ENCODE measurements around the gene RBBP4. TPM values are rescaled to one million over a fixed set of nuclear protein-coding genes. Genes with fewer than 3 reads are reported as not detected.
A peak's percentile ranks its signal among the peaks of the same experiment; 100 is the strongest.

RBBP4 gene
- total RNA-seq, 4 donors from 2014 or later = 40.4 to 117 (median 67.7) TPM

- Histone ChIP-seq H3K4me3 (peak overlapping the region in 3 of 4 donors; percentile 61 to 71 (median 62)), H3K4me1 (peaks cover 23 to 36% (median 27%) of the 10 kb centered on the region in 4 donors), H3K36me3 (no peaks in the 10 kb centered on the region), H3K27ac (peak overlapping the region; percentile 87 to 92 (median 90)), H3K9me3 (no peaks in the 10 kb centered on the region), H3K27me3 (no peaks in the 10 kb centered on the region)
- DNase-seq = peak; percentile 62
- TF ChIP-seq, protein P1, sequence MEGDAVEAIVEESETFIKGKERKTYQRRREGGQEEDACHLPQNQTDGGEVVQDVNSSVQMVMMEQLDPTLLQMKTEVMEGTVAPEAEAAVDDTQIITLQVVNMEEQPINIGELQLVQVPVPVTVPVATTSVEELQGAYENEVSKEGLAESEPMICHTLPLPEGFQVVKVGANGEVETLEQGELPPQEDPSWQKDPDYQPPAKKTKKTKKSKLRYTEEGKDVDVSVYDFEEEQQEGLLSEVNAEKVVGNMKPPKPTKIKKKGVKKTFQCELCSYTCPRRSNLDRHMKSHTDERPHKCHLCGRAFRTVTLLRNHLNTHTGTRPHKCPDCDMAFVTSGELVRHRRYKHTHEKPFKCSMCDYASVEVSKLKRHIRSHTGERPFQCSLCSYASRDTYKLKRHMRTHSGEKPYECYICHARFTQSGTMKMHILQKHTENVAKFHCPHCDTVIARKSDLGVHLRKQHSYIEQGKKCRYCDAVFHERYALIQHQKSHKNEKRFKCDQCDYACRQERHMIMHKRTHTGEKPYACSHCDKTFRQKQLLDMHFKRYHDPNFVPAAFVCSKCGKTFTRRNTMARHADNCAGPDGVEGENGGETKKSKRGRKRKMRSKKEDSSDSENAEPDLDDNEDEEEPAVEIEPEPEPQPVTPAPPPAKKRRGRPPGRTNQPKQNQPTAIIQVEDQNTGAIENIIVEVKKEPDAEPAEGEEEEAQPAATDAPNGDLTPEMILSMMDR (IDR thresholded peaks at IDR 0.05) = no peak
- TF ChIP-seq POLR2A (IDR thresholded peaks at IDR 0.05) (peak; percentile 69), POLR2AphosphoS5 (IDR thresholded peaks at IDR 0.05) (peak in 2 of 3 donors; percentile 22 to 44)
- intact Hi-C loops (cut with DNase I; ENCODE audit: low total_unique reads) = no loop called here
- 23% methylated on average over 6 of the region's 6 CpGs; no CpG with 5 or more reads in 1 of the 2 donors for WGBS, 2 donors (ENCODE audit: low coverage in 1 of 2)
- in situ Hi-C loops (cut with MboI; ENCODE audit: low pct_ligation_motif_present in 1 of 4, low pct_unique_long_range_greater_than_20kb in 1 of 4, low sequenced_read_pairs in 3 of 4) = loop anchor here in 1 of 4 donors (10.0 kb wide), 1 partner anchor 163 kb away; no protein-coding TSS in a partner anchor
Observed at GRCh38 chr1:32701421-32701911, 50.5 kb downstream of the RBBP4 start.

DNA sequence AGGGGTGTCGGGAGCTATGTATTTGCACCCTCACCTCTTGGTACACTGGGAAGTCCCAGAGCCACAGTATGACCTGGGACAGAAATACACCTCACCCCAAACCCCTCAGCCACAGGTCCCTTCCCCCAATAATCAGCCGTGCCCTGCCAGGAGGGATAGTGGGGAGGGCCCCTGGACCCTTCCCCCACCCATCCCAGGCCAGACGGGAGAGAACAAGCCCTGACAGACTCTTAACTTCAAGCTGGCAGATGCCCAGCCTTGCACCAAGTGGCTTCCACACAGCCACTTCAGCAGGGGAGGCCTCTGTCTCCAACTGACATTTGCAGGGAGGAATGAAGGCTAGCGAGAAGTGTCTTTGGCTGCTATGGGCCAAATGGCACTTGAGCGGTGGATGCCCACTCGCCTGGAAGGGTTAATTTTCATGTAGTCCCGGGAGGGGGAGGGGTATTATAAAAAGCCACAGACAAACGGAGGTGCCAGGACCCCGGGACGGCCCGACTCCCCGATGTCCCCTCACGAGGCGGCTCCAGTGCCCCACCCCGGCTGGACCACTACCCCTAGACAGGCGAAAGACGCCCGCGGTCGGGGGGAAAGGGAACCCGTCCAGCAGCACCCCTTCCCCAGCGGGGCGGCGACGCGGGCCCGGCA, 51.1 kb downstream of the RBBP4 start:
- no peaks in the 10 kb centered on the region for H3K36me3 ChIP-seq
- TF ChIP-seq, protein P1 (IDR thresholded peaks at IDR 0.05) = no peak
- TF ChIP-seq POLR2AphosphoS5 (IDR thresholded peaks at IDR 0.05) = peak in 1 of 3 donors; percentile 10
- H3K9me3 ChIP-seq = no peaks in the 10 kb centered on the region
- no peak for DNase-seq
- WGBS, 2 donors (ENCODE audit: low coverage in 1 of 2) = 13% methylated on average over 21 of the region's 27 CpGs; no CpG with 5 or more reads in 1 of the 2 donors
- in situ Hi-C loops (cut with MboI; ENCODE audit: low pct_ligation_motif_present in 1 of 4, low pct_unique_long_range_greater_than_20kb in 1 of 4, low sequenced_read_pairs in 3 of 4) = loop anchor here in 1 of 4 donors (10.0 kb wide), 1 partner anchor 163 kb away; no protein-coding TSS in a partner anchor
- peaks cover 23 to 36% (median 27%) of the 10 kb centered on the region in 4 donors for H3K4me1 ChIP-seq
- H3K27me3 ChIP-seq = no peaks in the 10 kb centered on the region
- intact Hi-C loops (cut with DNase I; ENCODE audit: low total_unique reads) = no loop called here
- H3K27ac ChIP-seq = peak overlapping the region; percentile 87 to 92 (median 90)
- peak overlapping the region; percentile 61 to 71 (median 66) for H3K4me3 ChIP-seq

GRCh38 chr1:32702599-32703478, 51.8 kb downstream of the RBBP4 start, which contains the start of gene SYNC:
Gene SYNC (minus strand): TSS chr1:32702770. CDS start chr1:32702660, 110 bp downstream.
- Histone ChIP-seq H3K36me3 (no peaks in the 10 kb centered on the region), H3K9me3 (no peaks in the 10 kb centered on the region), H3K4me1 (peaks cover 23 to 36% (median 27%) of the 10 kb centered on the region in 4 donors), H3K4me3 (peak within 1 kb of the TSS; percentile 61 to 71 (median 66)), H3K27ac (peak within 1 kb of the TSS; percentile 87 to 92 (median 90)), H3K27me3 (no peaks in the 10 kb centered on the region)
- 0 to 1% methylated on average over 1 to 28 of the region's 70 CpGs for WGBS, 2 donors (ENCODE audit: low coverage in 1 of 2)
- TF ChIP-seq POLR2A (IDR thresholded peaks at IDR 0.05) = peak; percentile 72
- peak; percentile 5 to 78 (median 74) for TF ChIP-seq POLR2AphosphoS5 (IDR thresholded peaks at IDR 0.05)
- no peak for TF ChIP-seq EP300 (IDR thresholded peaks at IDR 0.05; ENCODE audit: low read depth)
- TF ChIP-seq, protein P1 (IDR thresholded peaks at IDR 0.05) = no peak
- peak; percentile 93 for DNase-seq
- intact Hi-C loops (cut with DNase I; ENCODE audit: low total_unique reads) = no loop called here
- in situ Hi-C loops (cut with MboI; ENCODE audit: low pct_ligation_motif_present in 1 of 4, low pct_unique_long_range_greater_than_20kb in 1 of 4, low sequenced_read_pairs in 3 of 4) = loop anchor here in 1 of 4 donors (10.0 kb wide), 1 partner anchor 162 kb away; no protein-coding TSS in a partner anchor

Data from transverse colon (tissue), 4 donors.